Measurements from ENCODE around the gene CLASP1. TPM values are rescaled to one million over a fixed set of nuclear protein-coding genes. Genes with fewer than 3 reads are reported as not detected.

CLASP1 gene
- total RNA-seq, 1 experiment from 2014 or later, result 46.1 TPM

GRCh38 chr2:121338281-121338680 lies 311.0 kb downstream of the CLASP1 start:
- H3K27ac Mint-ChIP-seq (ENCODE audit: unreplicated experiment), result no peak overlapping the region
- no TSS peak for BruUV-seq (replicated peaks)
- POLR2A ChIA-PET, result no interaction called here

GRCh38 chr2:121336528-121337294 lies 312.6 kb downstream of the CLASP1 start:
- H3K4me3 ChIP-seq (ENCODE audit: low read depth, low read length), result no peak overlapping the region
- TF ChIP-seq, protein P1, sequence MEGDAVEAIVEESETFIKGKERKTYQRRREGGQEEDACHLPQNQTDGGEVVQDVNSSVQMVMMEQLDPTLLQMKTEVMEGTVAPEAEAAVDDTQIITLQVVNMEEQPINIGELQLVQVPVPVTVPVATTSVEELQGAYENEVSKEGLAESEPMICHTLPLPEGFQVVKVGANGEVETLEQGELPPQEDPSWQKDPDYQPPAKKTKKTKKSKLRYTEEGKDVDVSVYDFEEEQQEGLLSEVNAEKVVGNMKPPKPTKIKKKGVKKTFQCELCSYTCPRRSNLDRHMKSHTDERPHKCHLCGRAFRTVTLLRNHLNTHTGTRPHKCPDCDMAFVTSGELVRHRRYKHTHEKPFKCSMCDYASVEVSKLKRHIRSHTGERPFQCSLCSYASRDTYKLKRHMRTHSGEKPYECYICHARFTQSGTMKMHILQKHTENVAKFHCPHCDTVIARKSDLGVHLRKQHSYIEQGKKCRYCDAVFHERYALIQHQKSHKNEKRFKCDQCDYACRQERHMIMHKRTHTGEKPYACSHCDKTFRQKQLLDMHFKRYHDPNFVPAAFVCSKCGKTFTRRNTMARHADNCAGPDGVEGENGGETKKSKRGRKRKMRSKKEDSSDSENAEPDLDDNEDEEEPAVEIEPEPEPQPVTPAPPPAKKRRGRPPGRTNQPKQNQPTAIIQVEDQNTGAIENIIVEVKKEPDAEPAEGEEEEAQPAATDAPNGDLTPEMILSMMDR (IDR thresholded peaks at IDR 0.05; ENCODE audit: insufficient read depth in 1 of 2, low read depth in 1 of 2, low read length in 1 of 2, severe bottlenecking in 1 of 2, unreplicated experiment in 1 of 2), result no peak
- H3K9me3 Mint-ChIP-seq (ENCODE audit: unreplicated experiment), result no peaks in the 10 kb centered on the region
- no peaks in the 10 kb centered on the region for H3K27me3 ChIP-seq (replicated peaks; ENCODE audit: control insufficient read depth, insufficient read depth, low read length)
- intact Hi-C loops (cut with micrococcal nuclease; ENCODE audit: unreplicated experiment), result no loop called here
- H3K4me1 ChIP-seq, result peaks cover 23% of the 10 kb centered on the region
- H3K36me3 ChIP-seq (ENCODE audit: control insufficient read depth, insufficient read depth, low read length), result no peaks in the 10 kb centered on the region; the same call in 1 of the 2 replicates
- peak overlapping the region; percentile 83 for H3K27ac Mint-ChIP-seq (ENCODE audit: unreplicated experiment)
- no peaks in the 10 kb centered on the region for H3K27me3 Mint-ChIP-seq (ENCODE audit: insufficient read depth, unreplicated experiment)
- no peaks in the 10 kb centered on the region for H3K9me3 ChIP-seq
- CTCF ChIA-PET, result no interaction called here
- POLR2A ChIA-PET, result no interaction called here
- peaks cover 33% of the 10 kb centered on the region for H3K36me3 Mint-ChIP-seq (ENCODE audit: insufficient read depth, unreplicated experiment)
- H3K4me3 Mint-ChIP-seq (ENCODE audit: unreplicated experiment), result no peak overlapping the region
- peaks cover 14% of the 10 kb centered on the region for H3K4me1 Mint-ChIP-seq (ENCODE audit: low read depth, unreplicated experiment)
- no TSS peak for BruUV-seq (replicated peaks)
- DNase-seq, result no peak

More at GRCh38 chr2:121338281-121338680, 311.0 kb downstream of the CLASP1 start:
- Mint-ChIP-seq H3K36me3 (ENCODE audit: insufficient read depth, unreplicated experiment) (peaks cover 28% of the 10 kb centered on the region), H3K9me3 (ENCODE audit: unreplicated experiment) (no peaks in the 10 kb centered on the region), H3K27me3 (ENCODE audit: insufficient read depth, unreplicated experiment) (no peaks in the 10 kb centered on the region), H3K4me3 (ENCODE audit: unreplicated experiment) (no peak overlapping the region), H3K4me1 (ENCODE audit: low read depth, unreplicated experiment) (peaks cover 14% of the 10 kb centered on the region)
- CTCF ChIA-PET, result no interaction called here
- Histone ChIP-seq H3K4me3 (ENCODE audit: low read depth, low read length) (no peak overlapping the region), H3K36me3 (ENCODE audit: control insufficient read depth, insufficient read depth, low read length) (no peaks in the 10 kb centered on the region; the same call in 1 of the 2 replicates), H3K27me3 (replicated peaks; ENCODE audit: control insufficient read depth, insufficient read depth, low read length) (no peaks in the 10 kb centered on the region), H3K9me3 (no peaks in the 10 kb centered on the region), H3K4me1 (peaks cover 23% of the 10 kb centered on the region)
- TF ChIP-seq, protein P1 (IDR thresholded peaks at IDR 0.05; ENCODE audit: insufficient read depth in 1 of 2, low read depth in 1 of 2, low read length in 1 of 2, severe bottlenecking in 1 of 2, unreplicated experiment in 1 of 2), result peak in 1 of 2 experiments; percentile 11
- DNase-seq, result no peak
- intact Hi-C loops (cut with micrococcal nuclease; ENCODE audit: unreplicated experiment), result no loop called here

DNA sequence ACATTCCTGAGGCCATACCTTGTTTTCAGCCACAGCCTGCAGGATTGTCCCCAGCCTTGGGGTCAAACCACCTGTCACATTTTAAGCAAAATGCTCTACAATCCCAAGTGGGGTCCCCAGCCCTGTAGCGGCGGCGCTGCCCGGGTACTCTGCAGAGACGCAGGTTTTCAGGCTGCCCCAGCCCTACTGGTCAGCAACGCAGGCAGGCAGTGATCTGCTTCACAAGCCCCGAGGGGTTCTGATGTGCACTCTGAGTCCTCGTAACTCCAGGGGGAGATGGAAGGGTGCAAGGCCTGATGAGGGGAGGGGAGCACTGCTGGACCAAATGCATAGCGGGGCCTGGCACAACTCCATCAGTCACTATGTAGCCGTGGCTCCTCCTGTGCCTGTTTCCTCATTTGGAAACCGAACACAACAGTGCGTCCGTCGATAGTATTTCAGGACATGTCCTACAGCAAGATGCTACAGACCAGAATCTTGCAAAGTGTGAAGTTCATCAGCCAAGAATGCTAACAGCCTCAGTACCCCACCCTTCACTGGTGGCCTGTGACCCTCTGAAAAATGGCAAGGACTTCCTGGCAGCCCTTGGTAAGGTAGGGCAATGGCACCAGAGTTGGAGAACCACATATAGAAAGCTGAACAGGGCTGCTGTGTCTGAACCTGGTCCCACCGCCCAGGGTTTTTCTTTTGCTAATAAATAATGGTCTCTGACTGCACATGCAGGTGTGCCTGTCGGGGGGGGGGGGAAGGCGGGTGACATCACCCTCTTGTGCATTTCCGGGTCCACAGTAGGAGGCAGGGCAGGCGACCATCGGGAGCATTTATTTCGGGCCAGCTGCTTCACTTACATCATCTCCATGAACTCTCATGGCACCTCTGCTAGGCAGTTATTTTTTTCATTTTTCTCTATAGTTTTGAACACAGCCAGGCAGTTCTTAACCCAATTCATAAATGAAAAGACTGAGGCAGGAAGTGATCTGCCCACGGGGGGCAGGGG lies 313.7 kb downstream of the CLASP1 start:
- TF ChIP-seq, protein P1 (IDR thresholded peaks at IDR 0.05; ENCODE audit: insufficient read depth in 1 of 2, low read depth in 1 of 2, low read length in 1 of 2, severe bottlenecking in 1 of 2, unreplicated experiment in 1 of 2), result no peak
- Mint-ChIP-seq H3K4me1 (ENCODE audit: low read depth, unreplicated experiment) (peaks cover 14% of the 10 kb centered on the region), H3K4me3 (ENCODE audit: unreplicated experiment) (no peak overlapping the region), H3K36me3 (ENCODE audit: insufficient read depth, unreplicated experiment) (peaks cover 22% of the 10 kb centered on the region), H3K27ac (ENCODE audit: unreplicated experiment) (peak overlapping the region; percentile 83), H3K27me3 (ENCODE audit: insufficient read depth, unreplicated experiment) (no peaks in the 10 kb centered on the region), H3K9me3 (ENCODE audit: unreplicated experiment) (no peaks in the 10 kb centered on the region)
- Histone ChIP-seq H3K27me3 (replicated peaks; ENCODE audit: control insufficient read depth, insufficient read depth, low read length) (no peaks in the 10 kb centered on the region), H3K4me1 (peaks cover 23% of the 10 kb centered on the region), H3K4me3 (ENCODE audit: low read depth, low read length) (no peak overlapping the region), H3K36me3 (ENCODE audit: control insufficient read depth, insufficient read depth, low read length) (no peaks in the 10 kb centered on the region; the same call in 1 of the 2 replicates), H3K9me3 (no peaks in the 10 kb centered on the region)
- intact Hi-C loops (cut with micrococcal nuclease; ENCODE audit: unreplicated experiment), result loop anchor here (1.0 to 2.0 kb wide), 2 partner anchors 21 to 125 kb away; no protein-coding TSS in a partner anchor
- ChIA-PET POLR2A (interaction anchor here (0.9 to 1.4 kb wide), 2 partner anchors 260 to 299 kb away, joined by 3 to 7 read pairs; no protein-coding TSS in a partner anchor), CTCF (interaction anchor here (0.7 to 2.0 kb wide), 6 partner anchors 16 to 250 kb away, joined by 3 to 36 read pairs (median 4); no protein-coding TSS in a partner anchor)
- no TSS peak for BruUV-seq (replicated peaks)
- no peak for DNase-seq
